Stimulated activated naive CD4-positive, alpha-beta T cell treated with Interleukin-2 at 50 U/mL for 16 hours (primary cell): ENCODE results near the gene BMS1.
"Not testable (repeated sequence)": the region's sequence is repeated elsewhere in the genome, so short reads cannot be mapped to it uniquely, and the experiment has no call there.

Experiments used
- DNase-seq: peaks from one replicate; lab custom pipeline; 2025; lab: John Stamatoyannopoulos, UW

BMS1 gene

DNA sequence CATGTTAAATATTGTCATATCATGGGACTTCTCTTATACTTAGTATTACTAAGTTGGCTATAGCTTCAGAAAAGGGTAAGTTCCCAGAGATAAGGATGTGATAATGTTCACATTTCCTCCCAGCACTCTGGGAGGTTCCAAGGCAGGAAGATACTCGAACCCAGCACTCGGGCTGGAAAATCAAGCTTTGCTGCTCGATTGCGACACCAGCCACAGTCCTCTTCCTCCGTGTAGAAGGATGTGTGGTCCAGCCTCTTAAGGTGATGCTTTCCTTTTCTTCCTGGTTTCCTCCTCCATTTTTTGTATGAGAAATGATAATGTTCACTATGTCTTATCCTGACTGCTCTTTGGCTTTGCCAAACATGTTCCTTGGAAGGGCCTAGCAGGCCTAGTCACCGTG is 3.2 kb downstream of the BMS1 start:
- no peak for DNase-seq

DNA sequence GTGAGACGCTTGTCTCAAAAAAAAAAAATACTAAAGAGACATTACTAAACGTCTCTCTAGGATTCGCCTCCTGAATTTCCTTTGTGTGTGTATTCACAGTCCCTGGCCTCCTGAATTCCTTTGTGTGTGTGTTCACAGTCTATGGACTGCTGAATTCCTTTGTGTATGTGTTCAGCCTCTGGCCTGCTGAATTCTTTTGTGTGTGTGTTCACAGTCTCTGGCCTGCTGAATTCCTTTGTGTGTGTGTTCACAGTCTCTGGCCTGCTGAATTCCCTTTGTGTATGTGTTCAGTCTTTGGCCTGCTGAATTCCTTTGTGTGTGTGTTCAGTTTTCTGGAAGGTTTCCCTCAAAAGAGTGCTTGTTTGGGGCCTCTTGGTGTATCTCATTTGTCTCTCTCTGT is 8.2 kb downstream of the BMS1 start:
- DNase-seq: no peak

DNA sequence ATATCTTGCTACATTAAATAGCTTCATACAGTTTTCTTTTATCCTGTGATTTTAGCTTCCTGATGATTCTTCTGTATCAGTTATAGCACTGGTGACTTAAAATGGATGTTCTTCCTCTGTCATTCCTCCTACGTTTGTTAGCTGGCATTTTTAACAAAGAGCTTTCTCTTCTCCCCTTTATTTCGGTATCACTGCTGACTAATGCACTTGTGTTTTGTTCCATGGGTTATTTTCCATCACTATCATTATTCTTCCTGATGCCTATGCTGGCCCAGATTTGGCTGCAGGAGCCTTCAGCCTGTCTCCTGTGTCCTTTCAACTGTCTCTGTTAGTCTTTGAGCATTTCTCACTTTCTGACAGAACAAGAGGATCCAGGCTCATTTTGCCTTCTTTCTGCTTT is 13.1 kb downstream of the BMS1 start:
- no peak for DNase-seq

DNA sequence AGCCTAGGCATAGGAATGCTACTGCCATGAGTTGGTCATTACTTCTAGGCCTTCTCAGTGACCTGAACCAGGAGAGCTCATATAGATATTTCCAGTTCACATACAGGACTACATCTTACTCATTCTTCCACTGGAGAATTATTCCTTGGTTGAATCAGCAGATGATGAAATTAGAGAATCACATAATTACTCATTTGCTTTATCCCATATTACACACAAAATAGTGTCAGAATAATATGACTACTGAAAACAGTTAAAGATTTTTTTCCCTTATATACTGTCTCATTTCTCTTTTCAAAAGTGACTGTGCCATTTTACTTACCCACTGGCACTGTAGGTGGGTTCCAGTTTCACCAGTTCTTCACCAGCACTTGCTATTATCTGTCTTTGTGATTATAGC is 18.5 kb downstream of the BMS1 start:
- DNase-seq: no peak

DNA sequence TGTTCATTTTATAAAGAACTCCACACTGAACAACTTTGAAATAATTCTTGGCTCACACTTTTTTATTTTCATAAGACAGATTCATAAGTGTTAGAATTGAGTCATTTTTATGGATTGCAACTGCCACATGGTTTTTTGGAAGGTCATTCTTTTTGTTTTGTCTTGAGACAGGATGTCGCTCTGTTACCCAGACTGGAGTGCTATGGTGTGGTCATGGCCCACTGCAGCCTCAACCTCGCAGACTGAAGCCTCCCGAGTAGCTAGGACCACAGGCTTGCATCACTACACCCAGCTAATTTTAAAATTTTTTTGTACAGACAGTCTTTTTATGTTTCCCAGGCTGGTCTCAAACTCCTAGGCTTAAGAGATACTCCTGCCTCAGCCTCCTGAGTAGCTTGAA is 20.3 kb downstream of the BMS1 start:
- DNase-seq: no peak

DNA sequence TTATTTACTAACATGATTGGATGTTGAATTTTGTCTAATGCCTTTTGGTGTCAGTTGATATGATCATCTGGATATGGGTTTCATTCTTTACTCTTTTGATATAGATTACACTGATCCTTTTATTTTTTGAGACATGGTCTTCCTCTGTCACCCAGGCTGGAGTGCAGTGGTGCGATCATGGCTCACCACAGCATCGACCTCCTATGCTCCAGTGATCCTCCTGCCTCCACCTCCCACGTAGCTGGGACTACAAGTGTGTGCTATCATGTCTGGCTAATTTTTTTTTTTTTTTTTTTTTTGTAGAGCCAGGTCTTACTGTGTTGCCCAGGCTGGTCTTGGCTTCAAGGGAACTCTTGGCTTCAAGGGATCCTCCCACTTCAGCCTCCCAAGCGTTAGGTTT is 27.1 kb downstream of the BMS1 start:
- no peak for DNase-seq

DNA sequence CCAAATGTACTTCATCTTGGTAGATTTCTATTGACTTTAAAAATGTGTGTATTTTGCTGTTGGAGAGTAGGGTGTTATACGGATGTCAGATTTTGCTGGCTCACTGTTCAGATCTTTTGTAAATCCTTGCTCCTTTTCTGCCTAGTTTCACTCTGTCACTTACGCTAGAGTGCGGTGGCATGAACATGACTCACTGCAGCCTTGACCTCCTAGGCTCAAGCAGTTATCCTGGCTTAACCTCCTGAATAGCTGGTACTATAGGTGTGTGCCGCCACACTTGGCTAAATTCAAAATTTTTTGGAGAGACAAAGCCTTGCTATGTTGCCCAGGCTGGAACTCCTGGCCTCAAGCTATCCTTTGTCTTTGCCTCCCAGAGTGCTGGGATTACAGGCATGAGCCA is 29.4 kb downstream of the BMS1 start:
- no peak for DNase-seq

DNA sequence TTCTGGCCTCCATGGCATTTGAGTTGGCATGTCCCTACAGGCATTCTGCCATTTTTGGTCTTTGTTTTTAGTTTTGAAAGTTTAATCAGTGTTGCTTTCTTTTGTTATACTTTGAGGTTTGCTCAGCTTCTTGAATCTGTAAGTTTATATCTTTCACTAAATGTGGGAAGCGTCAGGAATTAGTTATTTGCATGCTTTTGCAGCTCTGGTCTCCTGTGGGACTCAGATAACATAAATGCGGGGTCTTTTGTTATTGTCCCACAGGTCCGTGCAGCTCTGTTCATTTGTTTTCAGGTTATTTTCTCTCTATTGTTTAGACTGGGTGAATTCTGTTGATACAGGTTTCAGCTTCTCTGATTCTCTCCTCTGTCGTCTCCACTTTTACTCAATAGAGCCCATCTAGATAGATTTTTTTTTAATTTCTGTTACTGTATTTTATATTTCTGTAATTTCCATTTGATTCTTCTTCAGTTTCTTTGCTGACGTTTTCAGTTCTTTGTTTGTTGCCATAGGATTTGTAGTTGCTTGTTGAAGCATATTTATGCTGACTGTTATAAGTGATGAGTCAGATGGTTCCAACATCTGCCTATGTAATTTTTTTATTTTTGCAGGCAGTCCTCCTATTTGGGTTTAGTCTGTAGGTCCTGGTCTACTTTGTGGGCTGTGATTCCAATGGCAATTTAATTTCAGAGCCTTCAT is 31.5 kb downstream of the BMS1 start:
- DNase-seq: not testable (repeated sequence)

DNA sequence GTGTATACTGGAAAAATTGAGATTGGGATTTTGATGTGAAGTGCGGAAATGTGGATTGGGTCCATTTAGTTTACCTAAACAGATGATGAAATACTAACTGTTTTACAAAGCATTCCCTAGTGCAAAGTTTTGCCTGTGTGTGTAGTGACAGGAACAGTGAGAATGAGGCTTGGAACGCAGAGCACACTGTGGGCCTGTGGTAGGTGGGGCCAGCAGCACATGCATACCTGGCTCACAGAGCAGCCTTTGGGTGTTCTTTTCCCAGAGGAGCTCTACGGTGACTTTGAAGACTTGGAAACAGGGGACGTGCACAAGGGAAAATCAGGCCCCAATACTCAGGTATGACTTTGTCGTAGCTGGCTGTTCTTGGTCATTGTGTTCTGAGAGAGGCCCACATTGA is 33.7 kb downstream of the BMS1 start:
- not testable (repeated sequence) for DNase-seq

DNA sequence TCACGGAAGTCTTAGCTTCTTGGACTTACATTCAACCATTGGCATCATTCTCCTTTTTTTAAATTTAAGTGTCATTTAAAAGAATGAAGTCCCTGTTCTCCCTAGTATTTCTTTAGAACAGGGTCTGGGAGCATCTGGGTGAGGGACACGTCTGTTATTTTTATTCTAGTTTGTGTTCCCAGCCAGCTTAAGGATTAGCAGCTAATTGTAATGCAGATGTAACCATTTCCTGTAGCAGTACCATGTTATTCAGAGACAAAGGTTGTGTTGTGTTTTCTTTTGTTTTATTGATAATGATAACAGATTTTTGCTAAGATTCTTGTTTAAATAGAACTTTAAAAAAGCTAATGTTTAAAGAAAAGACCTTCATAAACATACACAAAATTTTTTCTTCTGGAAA is 34.3 kb downstream of the BMS1 start:
- DNase-seq: no peak

DNA sequence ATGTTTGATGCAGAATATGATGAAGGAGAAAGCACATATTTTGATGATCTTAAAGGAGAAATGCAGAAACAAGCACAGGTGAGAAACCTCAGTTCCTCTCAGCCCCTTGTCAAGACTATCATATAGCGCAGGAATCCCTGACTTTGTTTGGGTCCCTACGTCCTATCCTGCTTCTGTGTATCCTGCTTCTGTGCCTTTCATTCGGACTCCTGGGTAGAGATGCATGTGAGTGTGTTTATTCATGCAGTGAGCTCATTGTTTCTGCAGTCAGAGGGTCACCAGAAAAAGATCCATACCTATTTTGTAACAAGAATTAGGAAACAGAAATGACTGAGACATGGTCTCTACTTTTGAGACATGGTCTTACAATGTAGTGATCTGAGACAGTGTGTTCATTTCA is 34.8 kb downstream of the BMS1 start:
- DNase-seq: not testable (repeated sequence)

DNA sequence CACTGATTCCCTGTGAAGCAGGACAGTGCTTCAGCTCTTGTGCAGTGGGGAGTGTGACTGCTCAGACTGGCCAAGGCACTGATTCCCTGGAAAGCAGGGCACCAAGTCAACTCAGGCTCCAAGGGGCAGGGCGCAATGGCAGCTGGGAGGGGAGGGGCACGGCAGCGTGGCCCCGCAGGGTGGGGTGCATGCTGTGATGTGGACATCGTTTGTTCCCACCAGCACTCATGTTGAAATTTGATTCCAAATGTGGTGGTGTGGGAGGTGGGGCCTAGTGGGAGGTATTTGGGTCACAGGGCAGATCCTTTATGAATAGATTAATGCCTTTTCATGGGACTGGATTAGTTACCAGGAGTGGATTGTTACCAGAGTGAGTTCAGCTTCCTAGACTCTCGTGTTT is 44.2 kb downstream of the BMS1 start:
- not testable (repeated sequence) for DNase-seq

DNA sequence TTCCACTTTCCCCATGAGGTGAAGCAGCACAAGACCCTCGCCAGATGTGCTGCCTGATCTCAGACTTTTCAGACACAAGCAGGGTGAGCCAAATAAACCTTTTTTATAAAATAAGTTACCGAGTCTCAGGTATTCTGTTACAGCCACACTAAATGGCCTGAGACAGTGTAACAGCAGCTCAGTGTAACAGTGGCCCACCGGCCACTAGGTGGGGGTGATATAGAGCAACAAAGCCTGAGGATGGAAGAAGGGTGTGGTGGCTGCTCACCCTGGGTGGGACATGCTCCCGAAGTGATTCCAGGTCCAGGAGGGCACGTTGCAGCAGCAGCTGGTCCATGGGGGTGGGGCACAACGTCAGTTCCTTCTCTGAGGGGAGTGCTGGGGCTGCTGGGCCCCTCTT is 44.6 kb downstream of the BMS1 start:
- no peak for DNase-seq

DNA sequence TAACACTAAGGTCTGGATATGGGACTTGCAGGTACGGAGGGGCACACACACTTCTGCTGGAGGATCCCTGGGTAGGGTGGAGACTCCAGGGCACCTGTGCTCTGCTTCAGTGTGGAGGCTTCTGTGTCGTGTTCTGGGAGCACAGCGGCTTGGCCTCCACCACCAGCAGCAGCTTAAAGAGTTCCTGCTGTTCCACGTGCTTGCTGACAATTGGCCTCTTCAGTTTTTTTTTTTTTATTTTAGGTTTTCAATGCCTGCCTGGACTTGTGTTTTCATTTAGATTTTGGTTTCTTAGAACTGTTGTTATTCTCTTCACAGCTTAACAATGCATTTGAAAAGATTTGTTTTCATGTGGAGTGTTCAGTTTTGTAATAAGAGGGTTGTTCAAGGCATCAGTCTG is 45.8 kb downstream of the BMS1 start:
- not testable (repeated sequence) for DNase-seq

DNA sequence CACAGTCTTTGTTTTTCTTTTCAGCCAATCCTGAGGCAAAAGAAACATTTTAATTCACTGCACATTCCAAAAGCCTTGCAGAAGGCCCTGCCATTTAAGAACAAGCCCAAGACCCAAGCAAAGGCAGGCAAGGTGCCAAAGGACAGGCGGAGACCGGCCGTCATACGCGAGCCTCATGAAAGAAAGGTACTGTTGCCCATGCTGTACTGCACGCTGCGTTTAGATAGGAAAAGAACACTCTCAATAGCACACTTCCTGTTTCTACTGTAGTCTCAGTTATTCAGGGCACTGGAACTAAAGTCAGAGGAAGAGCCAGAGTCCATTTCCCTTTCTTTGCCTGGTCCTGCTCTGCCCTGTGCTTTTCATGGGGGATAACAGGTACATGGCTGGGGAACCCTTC is 47.6 kb downstream of the BMS1 start:
- no peak for DNase-seq

DNA sequence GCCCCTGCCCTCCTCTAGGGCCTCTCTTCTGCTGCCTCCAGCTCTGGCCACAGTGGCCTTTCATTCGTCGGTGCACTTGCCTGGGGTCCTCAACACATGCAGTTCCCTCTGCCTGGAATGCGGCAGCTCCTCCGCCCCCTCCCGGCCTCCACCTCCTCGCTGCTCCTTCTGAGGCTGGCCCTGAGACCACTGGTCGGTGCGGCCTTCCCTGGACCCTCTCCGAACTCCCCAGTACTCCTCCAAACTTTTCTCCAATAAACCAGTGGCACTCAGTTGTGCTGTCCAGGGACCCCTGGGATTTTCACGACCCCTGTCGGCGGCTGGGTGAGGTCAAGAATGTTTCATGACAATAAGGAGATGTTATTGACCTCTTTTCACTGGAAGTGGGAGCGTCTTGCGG is 53.5 kb downstream of the BMS1 start:
- DNase-seq: no peak

DNA sequence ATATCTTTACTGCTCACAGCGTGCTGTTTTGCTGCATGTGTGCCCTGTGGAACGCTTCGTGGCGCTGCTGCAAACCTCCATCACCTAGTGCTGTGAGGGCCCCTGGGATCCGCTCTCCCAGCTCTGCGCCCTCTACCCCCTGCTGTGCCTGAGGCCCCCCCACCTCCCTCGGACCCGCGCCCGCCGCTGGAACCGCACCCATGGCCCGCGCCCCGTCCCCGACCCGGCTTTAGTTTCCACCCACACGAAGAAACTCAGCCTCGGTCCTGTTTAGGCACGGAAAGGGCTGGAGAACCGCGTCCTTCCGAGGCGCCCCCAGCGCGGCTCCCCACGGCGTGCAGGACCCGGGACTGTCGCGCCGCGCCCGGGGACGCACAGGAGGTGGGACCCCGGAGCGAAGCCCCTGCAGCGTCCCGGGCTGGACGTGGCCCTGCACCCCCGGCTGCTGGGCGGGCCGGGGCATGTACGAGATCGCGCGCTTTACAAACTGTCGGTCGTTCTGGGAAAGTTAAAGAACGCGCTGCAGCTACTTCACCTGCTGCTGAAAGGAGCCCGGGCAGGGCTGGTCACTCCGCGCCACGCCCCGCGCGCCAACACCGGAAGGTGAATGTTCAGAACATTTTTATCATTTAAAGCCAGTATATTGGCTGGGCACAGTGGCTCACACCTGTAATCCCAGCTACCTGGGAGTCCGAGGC is 54.3 kb downstream of the BMS1 start:
- no peak for DNase-seq

DNA sequence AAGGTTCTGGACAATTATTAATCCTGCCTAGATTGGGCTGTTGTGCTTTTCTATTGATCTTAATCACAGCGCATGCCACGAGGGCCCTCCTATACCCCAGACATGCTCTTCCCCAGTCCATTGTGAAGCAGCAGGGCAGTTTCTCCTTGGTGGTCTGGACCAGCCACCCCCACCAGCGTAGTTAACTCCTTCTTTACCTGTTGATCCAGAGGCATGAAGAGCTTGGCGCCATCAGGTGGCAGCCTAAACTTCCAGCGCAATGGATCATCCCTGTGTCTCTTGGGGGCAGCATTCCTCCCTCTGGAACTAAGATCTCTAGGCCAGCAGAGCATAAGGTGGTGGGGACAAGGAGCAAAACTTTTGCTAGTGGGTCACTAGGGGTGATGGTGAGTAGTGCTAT is 62.2 kb downstream of the BMS1 start:
- not testable (repeated sequence) for DNase-seq

DNA sequence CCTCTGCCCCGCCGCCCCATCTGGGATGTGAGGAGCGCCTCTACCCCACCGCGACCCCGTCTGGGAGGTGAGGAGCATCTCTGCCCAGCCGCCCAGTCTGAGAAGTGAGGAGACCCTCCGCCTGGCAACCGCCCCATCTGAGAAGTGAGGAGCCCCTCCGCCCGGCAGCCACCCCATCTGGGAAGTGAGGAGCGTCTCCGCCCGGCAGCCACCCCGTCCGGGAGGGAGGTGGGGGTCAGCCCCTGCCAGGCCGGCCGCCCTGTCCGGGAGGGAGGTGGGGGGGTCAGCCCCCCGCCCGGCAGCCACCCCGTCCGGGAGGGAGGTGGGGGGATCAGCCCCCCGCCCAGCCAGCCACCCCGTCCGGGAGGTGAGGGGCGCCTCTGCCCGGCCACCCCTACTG is 64.7 kb downstream of the BMS1 start:
- DNase-seq: not testable (repeated sequence)

DNA sequence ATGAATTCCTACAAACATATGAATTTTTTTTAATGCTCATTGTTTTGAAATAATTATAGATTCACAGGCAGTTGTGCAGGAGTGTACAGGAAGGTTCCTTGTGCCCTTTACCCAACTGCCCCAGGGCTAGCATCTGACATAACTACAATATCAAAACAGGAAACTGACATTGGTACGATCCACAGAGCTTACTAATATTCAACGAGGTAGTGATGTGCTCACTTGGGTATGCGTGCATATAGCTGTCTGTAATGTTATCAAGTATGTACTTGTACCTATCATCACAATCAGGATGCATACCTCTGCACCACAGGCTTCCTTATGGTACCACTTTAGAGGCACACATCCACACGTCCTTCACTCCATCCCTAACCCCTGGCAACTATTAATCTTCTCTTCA is 68.3 kb downstream of the BMS1 start:
- DNase-seq: no peak

DNA sequence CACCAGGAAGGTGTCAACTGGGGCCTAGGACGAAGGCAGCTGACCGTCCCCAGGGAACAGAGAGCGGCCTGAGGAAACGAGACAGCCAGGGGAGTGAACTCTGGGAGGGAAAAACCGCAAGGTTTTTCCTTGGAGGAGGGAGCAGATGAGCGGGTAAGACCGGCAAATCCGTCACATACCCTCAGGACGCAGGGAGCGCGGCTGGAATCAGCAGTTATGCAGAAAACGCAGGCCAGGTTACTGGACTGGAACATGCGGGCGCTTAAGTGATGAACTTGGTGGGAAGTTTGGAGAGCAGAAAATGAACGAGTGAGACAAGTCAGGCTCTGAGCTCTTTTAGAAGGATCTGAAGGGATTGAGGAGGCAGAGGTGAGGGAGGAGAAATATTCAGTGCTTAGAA is 76.7 kb downstream of the BMS1 start:
- no peak for DNase-seq

DNA sequence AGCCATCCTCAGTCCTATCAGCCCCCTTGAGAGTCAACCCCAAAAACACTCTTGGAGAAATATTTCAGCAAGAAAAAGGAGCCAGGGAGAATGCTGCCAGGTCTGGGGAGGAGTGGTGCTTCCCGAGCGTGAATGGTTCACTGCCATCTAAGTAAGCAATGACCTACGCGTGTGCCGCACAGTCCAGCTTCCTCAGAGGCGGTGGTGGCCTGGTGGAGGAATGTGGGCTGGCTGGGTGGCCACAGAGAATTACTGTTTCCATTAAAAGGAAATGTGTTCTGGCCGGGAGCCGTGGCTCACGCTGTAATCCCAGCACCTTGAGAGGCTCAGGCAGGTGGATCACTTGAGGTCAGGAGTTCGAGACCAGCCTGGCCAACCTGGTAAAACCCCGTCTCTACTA is 77.4 kb downstream of the BMS1 start:
- not testable (repeated sequence) for DNase-seq

DNA sequence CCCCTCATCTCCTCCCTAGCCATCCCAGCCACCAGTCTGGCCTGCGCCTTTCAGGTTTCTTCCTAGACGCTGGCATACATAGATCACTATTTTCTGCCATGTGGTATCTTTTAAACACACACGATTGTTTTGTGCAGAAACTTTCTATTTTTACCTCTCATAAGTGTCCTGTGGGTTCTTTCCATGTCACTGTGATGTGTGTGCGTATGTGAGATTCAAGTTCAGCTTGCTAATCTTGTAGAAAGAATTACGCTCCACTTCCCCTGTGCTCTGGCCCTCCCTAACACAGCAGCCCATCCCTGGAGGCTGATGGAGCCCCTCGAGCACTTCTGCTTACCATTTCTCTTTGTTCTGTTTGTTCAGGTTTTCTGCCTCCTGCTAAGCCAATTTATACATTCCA is 80.2 kb downstream of the BMS1 start:
- DNase-seq: not testable (repeated sequence)

DNA sequence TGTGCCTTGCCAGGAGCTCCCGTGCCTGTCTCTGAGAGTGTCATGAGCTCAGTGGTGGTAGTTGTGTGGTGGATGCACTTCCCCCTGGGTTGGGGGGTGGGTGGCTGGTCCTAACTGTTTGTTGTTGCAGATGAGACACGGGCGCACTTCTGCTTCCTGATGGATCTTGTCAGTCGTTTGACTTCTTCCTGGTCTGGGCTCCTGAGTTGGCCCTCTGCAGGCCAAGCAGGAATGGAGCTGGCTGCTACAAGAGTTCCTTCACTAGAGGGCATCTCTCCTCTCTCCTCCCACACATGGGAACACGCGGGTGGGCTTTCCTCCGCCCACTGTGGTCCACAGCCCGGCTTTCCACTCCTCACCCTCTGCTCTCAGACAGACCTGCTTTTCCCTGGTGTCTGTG is 82.0 kb downstream of the BMS1 start:
- DNase-seq: no peak
